ENCODE results near the gene ADAM8. TPM values are rescaled to one million over a fixed set of nuclear protein-coding genes. Genes with fewer than 3 reads are reported as not detected.

The ADAM8 gene
- total and polyA plus RNA-seq, 2 of the 4 experiments (the other 2 are of a cell fraction) = under 0.01 to 0.74 TPM

DNA sequence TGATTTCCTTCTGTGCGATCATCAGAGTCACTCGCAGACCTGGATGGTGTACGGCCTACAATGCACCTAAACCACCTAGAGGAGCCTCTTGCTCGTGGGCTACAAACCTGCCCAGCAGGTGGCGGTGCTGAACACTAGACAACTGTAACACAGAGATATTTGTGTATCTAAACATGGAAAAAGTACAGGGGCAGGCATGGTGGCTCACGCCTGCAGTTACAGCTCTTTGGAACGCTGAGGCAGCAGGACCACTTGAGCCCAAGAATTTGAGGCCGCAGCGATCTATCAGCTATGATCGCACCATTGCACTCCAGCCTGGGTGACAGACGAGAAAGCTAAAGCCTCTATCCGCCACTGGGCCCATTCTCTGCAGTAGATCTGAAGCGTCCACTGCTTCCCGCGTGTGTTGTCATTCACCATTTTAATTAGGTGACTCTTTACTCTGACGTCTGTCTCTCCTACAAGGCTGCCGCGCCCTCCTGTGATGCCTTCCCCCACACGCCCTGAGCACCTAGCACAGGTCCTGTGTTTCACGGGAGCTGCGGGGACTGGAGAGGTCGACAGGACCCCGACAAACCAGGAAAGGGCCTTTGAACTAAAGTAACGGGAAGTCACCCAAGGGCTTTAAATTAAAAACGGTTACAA, 31.2 kb upstream of the ADAM8 start:
- CTCF ChIA-PET = interaction anchor here (0.6 to 1.1 kb wide), 5 partner anchors 12 to 45 kb away, joined by 3 to 5 read pairs (median 3); no protein-coding TSS in a partner anchor
- in situ Hi-C loops (cut with MboI; ENCODE audit: low sequenced_read_pairs) (no loop called here), dilution Hi-C loops (cut with HindIII; ENCODE audit: low sequenced_read_pairs, unreplicated experiment) (no loop called here), intact Hi-C loops (cut with micrococcal nuclease) (loop anchor here (2.0 to 5.0 kb wide), 3 partner anchors 46 to 161 kb away; partner anchors contain the start of gene KNDC1)
- no peak overlapping the region for H2BK120ac ChIP-seq (ENCODE audit: low read depth, low read length)
- H3K27me3 ChIP-seq (ENCODE audit: control insufficient read depth, insufficient read depth, low read length) = no peaks in the 10 kb centered on the region
- no peaks in the 10 kb centered on the region for H3K9me3 ChIP-seq (ENCODE audit: control insufficient read depth, insufficient read depth, low read length)
- 3% methylated on average over 11 of the region's 25 CpGs; no CpG with 5 or more reads in 1 of the 2 experiments for WGBS, 2 experiments (ENCODE audit: extremely low coverage in 2 of 2, insufficient read length in 1 of 2)
- H3K36me3 ChIP-seq (ENCODE audit: control insufficient read depth, insufficient read depth, low read length) = peaks cover 14% of the 10 kb centered on the region; the same call in 1 of the 2 replicates
- H3K18ac ChIP-seq (ENCODE audit: low read depth, low read length) = no peak overlapping the region
- peak overlapping the region; percentile 60 to 65; a peak in 2 of 4 replicates for H4K8ac ChIP-seq (ENCODE audit: low read depth in 2 of 2, low read length in 2 of 2)
- H3K4me1 ChIP-seq (ENCODE audit: control insufficient read depth, insufficient read depth, low read length) = peaks cover 8% of the 10 kb centered on the region
- peaks cover 11 to 57% of the 10 kb centered on the region in 2 experiments for H3K79me1 ChIP-seq (ENCODE audit: low read depth in 1 of 2, low read length in 2 of 2)
- DNase-seq (peak; percentile 58), ATAC-seq (ENCODE audit: low read depth) (no peak)
- peak overlapping the region; percentile 99 for H2AFZ ChIP-seq (replicated peaks; ENCODE audit: low read length, poor library complexity)
- peak overlapping the region; percentile 11; the same call in 1 of the 2 replicates for H4K91ac ChIP-seq (ENCODE audit: insufficient read depth, low read depth, low read length)
- H2AK5ac ChIP-seq (ENCODE audit: low read depth, low read length) = peak overlapping the region; percentile 6
- peaks cover 46% of the 10 kb centered on the region for H4K20me1 ChIP-seq (ENCODE audit: insufficient read depth, low read length)
- 0 out of 2 replicates have a peak overlapping the region, but pooled peaks have one; percentile 10 for H3K56ac ChIP-seq (ENCODE audit: extremely low read depth, insufficient read depth, low read length)
- peak overlapping the region; percentile 89 for H2AK9ac ChIP-seq (replicated peaks; ENCODE audit: low read depth, low read length, poor library complexity)
- POLR2A ChIA-PET (ENCODE audit: unreplicated experiment) = no interaction called here
- no TSS peak for BruUV-seq (replicated peaks)
- peak overlapping the region; percentile 64 for H2BK5ac ChIP-seq (ENCODE audit: low read depth, low read length, poor library complexity, severe bottlenecking)
- H3K9ac ChIP-seq (ENCODE audit: low read depth, low read length) = peak overlapping the region; percentile 88
- peak overlapping the region; percentile 71 for H3K4ac ChIP-seq (ENCODE audit: low read depth, low read length)
- H2BK15ac ChIP-seq (ENCODE audit: low read depth, low read length) = no peak overlapping the region
- H3K9me1 ChIP-seq (ENCODE audit: insufficient read depth, low read length) = peaks cover 14% of the 10 kb centered on the region; the same call in 1 of the 2 replicates
- peak overlapping the region; percentile 67 for H3K4me3 ChIP-seq (ENCODE audit: insufficient read depth, low read depth, low read length)
- no peak overlapping the region for H2BK20ac ChIP-seq (ENCODE audit: low read depth, low read length)
- H3K27ac ChIP-seq (ENCODE audit: insufficient read depth, low read length) = peak overlapping the region; percentile 83
- H3K14ac ChIP-seq (replicated peaks; ENCODE audit: low read depth, low read length) = peak overlapping the region; percentile 22
- no peak overlapping the region; the same call in 1 of the 2 replicates for H4K5ac ChIP-seq (ENCODE audit: low read depth, low read length)
- peak overlapping the region; percentile 100 for H3K4me2 ChIP-seq (ENCODE audit: low read depth, low read length)
- H3K23ac ChIP-seq (ENCODE audit: low read depth, low read length) = no peak overlapping the region
- TF ChIP-seq, protein P1, sequence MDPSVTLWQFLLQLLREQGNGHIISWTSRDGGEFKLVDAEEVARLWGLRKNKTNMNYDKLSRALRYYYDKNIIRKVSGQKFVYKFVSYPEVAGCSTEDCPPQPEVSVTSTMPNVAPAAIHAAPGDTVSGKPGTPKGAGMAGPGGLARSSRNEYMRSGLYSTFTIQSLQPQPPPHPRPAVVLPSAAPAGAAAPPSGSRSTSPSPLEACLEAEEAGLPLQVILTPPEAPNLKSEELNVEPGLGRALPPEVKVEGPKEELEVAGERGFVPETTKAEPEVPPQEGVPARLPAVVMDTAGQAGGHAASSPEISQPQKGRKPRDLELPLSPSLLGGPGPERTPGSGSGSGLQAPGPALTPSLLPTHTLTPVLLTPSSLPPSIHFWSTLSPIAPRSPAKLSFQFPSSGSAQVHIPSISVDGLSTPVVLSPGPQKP (IDR thresholded peaks at IDR 0.05; ENCODE audit: borderline replicate concordance, low read depth, low read length) = no peak
- TF ChIP-seq POLR2A (IDR thresholded peaks at IDR 0.05; ENCODE audit: low read depth, low read length) (peak; percentile 32; the same call in 1 of the 2 replicates), CEBPB (IDR thresholded peaks at IDR 0.05; ENCODE audit: low read depth, low read length) (no peak), MAZ (IDR thresholded peaks at IDR 0.05; ENCODE audit: borderline replicate concordance, low read depth, low read length) (no peak), FOS (IDR thresholded peaks at IDR 0.05; ENCODE audit: low read depth, low read length) (no peak), NFE2L2 (IDR thresholded peaks at IDR 0.05; ENCODE audit: low read depth, low read length) (no peak), BHLHE40 (IDR thresholded peaks at IDR 0.05; ENCODE audit: low read depth, low read length) (no peak), RFX5 (IDR thresholded peaks at IDR 0.05; ENCODE audit: low read depth, low read length) (no peak), MXI1 (IDR thresholded peaks at IDR 0.05; ENCODE audit: borderline replicate concordance, low read depth, low read length) (peak; percentile 63), RCOR1 (IDR thresholded peaks at IDR 0.05; ENCODE audit: insufficient replicate concordance, low read length) (no peak), MAFK (IDR thresholded peaks at IDR 0.05; ENCODE audit: low read depth, low read length) (no peak), RAD21 (IDR thresholded peaks at IDR 0.05; ENCODE audit: low read length) (no peak)
- TF ChIP-seq, protein P2, sequence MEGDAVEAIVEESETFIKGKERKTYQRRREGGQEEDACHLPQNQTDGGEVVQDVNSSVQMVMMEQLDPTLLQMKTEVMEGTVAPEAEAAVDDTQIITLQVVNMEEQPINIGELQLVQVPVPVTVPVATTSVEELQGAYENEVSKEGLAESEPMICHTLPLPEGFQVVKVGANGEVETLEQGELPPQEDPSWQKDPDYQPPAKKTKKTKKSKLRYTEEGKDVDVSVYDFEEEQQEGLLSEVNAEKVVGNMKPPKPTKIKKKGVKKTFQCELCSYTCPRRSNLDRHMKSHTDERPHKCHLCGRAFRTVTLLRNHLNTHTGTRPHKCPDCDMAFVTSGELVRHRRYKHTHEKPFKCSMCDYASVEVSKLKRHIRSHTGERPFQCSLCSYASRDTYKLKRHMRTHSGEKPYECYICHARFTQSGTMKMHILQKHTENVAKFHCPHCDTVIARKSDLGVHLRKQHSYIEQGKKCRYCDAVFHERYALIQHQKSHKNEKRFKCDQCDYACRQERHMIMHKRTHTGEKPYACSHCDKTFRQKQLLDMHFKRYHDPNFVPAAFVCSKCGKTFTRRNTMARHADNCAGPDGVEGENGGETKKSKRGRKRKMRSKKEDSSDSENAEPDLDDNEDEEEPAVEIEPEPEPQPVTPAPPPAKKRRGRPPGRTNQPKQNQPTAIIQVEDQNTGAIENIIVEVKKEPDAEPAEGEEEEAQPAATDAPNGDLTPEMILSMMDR (conservative IDR thresholded peaks at IDR 0.05; ENCODE audit: low read depth, low read length) = peak; percentile 62
- TF ChIP-seq, protein P3, sequence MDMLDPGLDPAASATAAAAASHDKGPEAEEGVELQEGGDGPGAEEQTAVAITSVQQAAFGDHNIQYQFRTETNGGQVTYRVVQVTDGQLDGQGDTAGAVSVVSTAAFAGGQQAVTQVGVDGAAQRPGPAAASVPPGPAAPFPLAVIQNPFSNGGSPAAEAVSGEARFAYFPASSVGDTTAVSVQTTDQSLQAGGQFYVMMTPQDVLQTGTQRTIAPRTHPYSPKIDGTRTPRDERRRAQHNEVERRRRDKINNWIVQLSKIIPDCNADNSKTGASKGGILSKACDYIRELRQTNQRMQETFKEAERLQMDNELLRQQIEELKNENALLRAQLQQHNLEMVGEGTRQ (IDR thresholded peaks at IDR 0.05; ENCODE audit: low read depth, low read length) = no peak
